ENCODE measurements around the gene RAD51.

DNA sequence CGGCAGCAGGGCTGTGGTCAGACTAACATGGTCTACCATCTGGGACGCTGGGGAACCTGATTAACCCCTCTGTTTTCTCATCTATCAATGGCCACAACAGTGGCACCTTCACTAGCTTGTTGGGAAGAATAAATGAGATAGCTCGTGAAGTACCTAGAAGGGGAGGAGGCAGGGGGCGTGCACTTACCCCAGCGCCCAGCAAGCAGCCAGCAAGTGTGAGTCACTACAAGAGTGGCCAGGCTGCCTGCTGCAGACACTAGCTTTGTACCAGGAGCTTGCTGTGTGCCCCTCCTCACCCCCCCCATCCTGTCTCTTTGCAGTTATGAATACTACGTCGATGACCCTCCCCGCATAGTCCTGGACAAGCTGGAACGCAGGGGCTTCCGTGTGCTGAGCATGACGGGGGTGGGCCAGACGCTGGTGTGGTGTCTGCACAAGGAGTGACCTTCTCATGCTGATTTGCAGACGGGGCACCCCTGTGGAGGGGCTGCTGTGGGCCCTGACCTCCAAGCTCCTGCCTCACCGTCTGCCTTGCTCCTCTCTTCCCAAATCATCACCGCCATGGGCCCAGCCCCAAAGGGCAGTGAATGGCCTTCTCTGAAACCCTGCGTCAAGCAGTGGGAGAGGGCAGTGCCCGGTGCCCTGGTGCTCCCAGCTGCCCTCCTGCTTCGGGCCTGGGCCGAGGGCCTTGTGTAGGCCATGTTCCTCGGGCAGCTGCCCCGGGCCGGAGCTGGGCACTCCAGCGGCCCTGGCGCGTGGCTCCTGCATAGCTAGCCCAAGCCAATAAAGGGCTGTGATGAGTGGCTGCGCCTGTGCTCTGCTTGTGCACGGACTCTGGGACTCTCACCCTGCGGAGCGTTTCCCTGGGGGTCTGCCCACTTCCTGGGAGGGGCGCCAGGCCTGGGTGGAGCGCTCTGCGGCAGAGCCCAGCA lies 72.2 kb downstream of the RAD51 start:
- TF ChIP-seq, protein P1, sequence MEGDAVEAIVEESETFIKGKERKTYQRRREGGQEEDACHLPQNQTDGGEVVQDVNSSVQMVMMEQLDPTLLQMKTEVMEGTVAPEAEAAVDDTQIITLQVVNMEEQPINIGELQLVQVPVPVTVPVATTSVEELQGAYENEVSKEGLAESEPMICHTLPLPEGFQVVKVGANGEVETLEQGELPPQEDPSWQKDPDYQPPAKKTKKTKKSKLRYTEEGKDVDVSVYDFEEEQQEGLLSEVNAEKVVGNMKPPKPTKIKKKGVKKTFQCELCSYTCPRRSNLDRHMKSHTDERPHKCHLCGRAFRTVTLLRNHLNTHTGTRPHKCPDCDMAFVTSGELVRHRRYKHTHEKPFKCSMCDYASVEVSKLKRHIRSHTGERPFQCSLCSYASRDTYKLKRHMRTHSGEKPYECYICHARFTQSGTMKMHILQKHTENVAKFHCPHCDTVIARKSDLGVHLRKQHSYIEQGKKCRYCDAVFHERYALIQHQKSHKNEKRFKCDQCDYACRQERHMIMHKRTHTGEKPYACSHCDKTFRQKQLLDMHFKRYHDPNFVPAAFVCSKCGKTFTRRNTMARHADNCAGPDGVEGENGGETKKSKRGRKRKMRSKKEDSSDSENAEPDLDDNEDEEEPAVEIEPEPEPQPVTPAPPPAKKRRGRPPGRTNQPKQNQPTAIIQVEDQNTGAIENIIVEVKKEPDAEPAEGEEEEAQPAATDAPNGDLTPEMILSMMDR (IDR thresholded peaks at IDR 0.05), result no peak
- no peak for TF ChIP-seq POLR2A (IDR thresholded peaks at IDR 0.05)

Measured in esophagus squamous epithelium (tissue), 4 donors.